Fibroblast of pulmonary artery (primary cell): ENCODE data around the gene LRRC71.

Source experiments
- DNase-seq: peaks from one replicate; pipeline ENCODE4 v3.0.0-alpha.2; 2010; ENCODE audit warnings: low read depth
- H3K4me3 ChIP-seq: replicated peaks from 2 replicates; pipeline ENCODE4 v1.5.1; 2011; ENCODE audit warnings: low read depth, mild to moderate bottlenecking, control low read depth, low read length, moderate library complexity
- TF ChIP-seq, protein P1 (sequence below): IDR thresholded peaks from 2 replicates; pipeline ENCODE4 v1.5.1; 2011; ENCODE audit warnings: mild to moderate bottlenecking, control low read depth, low read length, inconsistent platforms; ENCODE audit errors: missing control alignments

The LRRC71 gene

GRCh38 chr1:156911577-156912298 lies 8.7 kb upstream of the LRRC71 start:
- DNase-seq = no peak
- no peak overlapping the region for H3K4me3 ChIP-seq

DNA sequence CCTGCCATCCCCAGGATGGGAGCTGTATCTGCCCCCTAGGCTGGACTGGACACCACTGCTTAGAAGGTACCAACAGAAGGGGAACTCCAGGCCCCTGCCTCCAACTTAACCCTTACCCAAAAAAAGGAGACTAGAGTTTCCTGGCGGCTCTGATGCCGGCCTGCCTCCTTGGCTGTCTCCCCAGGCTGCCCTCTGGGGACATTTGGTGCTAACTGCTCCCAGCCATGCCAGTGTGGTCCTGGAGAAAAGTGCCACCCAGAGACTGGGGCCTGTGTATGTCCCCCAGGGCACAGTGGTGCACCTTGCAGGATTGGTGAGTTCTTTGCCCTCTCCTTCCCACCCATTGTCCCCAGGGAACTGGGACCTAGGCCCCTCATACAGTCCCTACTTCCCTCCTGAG lies 8.1 kb upstream of the LRRC71 start:
- no peak overlapping the region for H3K4me3 ChIP-seq
- TF ChIP-seq, protein P1, sequence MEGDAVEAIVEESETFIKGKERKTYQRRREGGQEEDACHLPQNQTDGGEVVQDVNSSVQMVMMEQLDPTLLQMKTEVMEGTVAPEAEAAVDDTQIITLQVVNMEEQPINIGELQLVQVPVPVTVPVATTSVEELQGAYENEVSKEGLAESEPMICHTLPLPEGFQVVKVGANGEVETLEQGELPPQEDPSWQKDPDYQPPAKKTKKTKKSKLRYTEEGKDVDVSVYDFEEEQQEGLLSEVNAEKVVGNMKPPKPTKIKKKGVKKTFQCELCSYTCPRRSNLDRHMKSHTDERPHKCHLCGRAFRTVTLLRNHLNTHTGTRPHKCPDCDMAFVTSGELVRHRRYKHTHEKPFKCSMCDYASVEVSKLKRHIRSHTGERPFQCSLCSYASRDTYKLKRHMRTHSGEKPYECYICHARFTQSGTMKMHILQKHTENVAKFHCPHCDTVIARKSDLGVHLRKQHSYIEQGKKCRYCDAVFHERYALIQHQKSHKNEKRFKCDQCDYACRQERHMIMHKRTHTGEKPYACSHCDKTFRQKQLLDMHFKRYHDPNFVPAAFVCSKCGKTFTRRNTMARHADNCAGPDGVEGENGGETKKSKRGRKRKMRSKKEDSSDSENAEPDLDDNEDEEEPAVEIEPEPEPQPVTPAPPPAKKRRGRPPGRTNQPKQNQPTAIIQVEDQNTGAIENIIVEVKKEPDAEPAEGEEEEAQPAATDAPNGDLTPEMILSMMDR = no peak
- DNase-seq = no peak

More at GRCh38 chr1:156911577-156912298, 8.7 kb upstream of the LRRC71 start:
- TF ChIP-seq, protein P1 = no peak

DNA sequence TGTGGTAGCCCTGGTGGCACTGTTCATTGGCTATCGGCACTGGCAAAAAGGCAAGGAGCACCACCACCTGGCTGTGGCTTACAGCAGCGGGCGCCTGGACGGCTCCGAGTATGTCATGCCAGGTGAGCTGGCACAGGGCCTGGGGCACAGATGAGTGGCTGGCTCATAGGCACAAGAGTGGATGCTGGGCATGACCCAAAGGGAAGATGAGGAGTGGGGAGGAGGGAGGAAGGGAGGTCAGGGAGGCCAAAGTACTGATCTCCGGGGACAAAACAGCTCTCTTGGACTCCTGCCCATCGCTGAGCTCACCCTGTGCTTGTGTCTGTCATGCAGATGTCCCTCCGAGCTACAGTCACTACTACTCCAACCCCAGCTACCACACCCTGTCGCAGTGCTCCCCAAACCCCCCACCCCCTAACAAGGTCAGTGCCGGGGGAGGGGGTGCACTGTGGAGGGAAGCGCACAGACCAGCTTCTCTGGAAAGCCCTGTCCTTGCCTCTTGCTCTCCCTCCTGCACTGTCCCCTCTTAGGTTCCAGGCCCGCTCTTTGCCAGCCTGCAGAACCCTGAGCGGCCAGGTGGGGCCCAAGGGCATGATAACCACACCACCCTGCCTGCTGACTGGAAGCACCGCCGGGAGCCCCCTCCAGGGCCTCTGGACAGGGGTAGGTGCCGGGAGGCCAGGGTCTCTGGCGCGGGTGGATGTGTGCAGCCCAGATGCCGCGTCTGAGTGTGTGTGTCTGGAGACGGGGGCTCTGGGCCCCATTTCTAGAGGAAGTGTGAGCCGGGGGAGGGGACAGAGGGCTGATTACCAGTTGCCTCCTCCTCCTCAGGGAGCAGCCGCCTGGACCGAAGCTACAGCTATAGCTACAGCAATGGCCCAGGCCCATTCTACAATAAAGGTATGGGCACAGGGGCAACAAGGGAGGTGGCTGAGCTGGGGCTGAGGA lies 7.3 kb upstream of the LRRC71 start:
- TF ChIP-seq, protein P1 = no peak
- no peak overlapping the region for H3K4me3 ChIP-seq
- no peak for DNase-seq

DNA sequence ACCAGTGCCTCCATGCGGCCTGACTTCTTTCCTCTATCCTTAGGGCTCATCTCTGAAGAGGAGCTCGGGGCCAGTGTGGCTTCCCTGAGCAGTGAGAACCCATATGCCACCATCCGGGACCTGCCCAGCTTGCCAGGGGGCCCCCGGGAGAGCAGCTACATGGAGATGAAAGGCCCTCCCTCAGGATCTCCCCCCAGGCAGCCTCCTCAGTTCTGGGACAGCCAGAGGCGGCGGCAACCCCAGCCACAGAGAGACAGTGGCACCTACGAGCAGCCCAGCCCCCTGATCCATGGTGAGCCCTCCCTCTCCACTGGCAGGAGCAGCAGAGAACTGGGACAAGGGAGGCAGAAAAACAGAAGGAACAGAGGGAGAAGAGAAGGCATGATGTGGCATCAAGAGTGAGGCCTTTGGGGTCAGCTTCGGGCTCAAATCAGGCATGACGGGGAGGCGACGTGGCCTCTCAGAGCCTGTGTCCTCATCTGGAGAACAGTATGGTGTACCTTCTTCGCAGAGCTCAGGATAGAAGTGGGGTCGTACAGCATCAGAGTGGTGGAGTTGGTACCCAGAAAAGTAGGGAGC lies 6.5 kb upstream of the LRRC71 start:
- DNase-seq = no peak
- TF ChIP-seq, protein P1 = no peak
- H3K4me3 ChIP-seq = no peak overlapping the region

DNA sequence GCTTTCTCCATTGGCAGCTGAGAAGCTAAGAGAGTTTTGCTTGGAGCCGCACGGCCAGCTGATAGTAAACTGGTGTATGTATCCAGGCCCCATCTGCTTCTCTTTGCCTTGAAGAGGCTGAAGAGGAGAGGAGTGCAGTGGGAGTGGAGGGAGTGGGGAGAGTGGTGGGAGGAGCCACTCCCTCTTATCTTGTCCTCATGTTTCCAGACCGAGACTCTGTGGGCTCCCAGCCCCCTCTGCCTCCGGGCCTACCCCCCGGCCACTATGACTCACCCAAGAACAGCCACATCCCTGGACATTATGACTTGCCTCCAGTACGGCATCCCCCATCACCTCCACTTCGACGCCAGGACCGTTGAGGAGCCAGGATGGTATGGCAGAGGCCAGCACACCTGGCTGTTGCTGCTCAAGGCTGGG lies 6.0 kb upstream of the LRRC71 start:
- TF ChIP-seq, protein P1 = no peak
- H3K4me3 ChIP-seq = no peak overlapping the region
- DNase-seq = peak; percentile 56

- TF ChIP-seq, protein P1 = no peak
- no peak for DNase-seq
- H3K4me3 ChIP-seq = no peak overlapping the region
Observed at GRCh38 chr1:156921053-156921529, 659 bp downstream of the LRRC71 start.
